ENCODE results near the gene PYCR2. TPM values are rescaled to one million over a fixed set of nuclear protein-coding genes. Genes with fewer than 3 reads are reported as not detected.

The PYCR2 gene
- total RNA-seq, 2 donors from 2014 or later, result 46.6 to 50.2 TPM

- no peak for ATAC-seq (ENCODE audit: insufficient number of reproducible peaks, low FRiP score, low read depth)
- no peak for DNase-seq (ENCODE audit: low spot score)
- Histone ChIP-seq H3K27me3 (replicated peaks; ENCODE audit: insufficient read depth) (no peaks in the 10 kb centered on the region), H3K4me3 (no peak overlapping the region), H3K27ac (no peak overlapping the region), H3K9me3 (no peaks in the 10 kb centered on the region), H3K36me3 (no peaks in the 10 kb centered on the region), H3K4me1 (ENCODE audit: control insufficient read depth in 1 of 2, low read depth in 2 of 2) (peaks cover 3 to 7% of the 10 kb centered on the region in 2 donors)
- no peak for TF ChIP-seq CTCF (IDR thresholded peaks at IDR 0.05)
Observed at GRCh38 chr1:225963735-225964530, 39.9 kb upstream of the PYCR2 start.

- no peak for DNase-seq (ENCODE audit: low spot score)
- Histone ChIP-seq H3K27me3 (replicated peaks; ENCODE audit: insufficient read depth) (no peaks in the 10 kb centered on the region), H3K36me3 (no peaks in the 10 kb centered on the region), H3K9me3 (no peaks in the 10 kb centered on the region), H3K4me1 (ENCODE audit: control insufficient read depth in 1 of 2, low read depth in 2 of 2) (peaks cover 3 to 7% of the 10 kb centered on the region in 2 donors), H3K27ac (no peak overlapping the region), H3K4me3 (no peak overlapping the region)
- peak; percentile 31 for TF ChIP-seq CTCF (IDR thresholded peaks at IDR 0.05)
- no peak for ATAC-seq (ENCODE audit: insufficient number of reproducible peaks, low FRiP score, low read depth)
Observed at GRCh38 chr1:225962440-225962975, 38.5 kb upstream of the PYCR2 start.

- Histone ChIP-seq H3K27ac (no peak overlapping the region), H3K9me3 (no peaks in the 10 kb centered on the region), H3K4me3 (no peak overlapping the region), H3K4me1 (ENCODE audit: control insufficient read depth in 1 of 2, low read depth in 2 of 2) (peaks cover 3 to 7% of the 10 kb centered on the region in 2 donors), H3K36me3 (no peaks in the 10 kb centered on the region), H3K27me3 (replicated peaks; ENCODE audit: insufficient read depth) (no peaks in the 10 kb centered on the region)
- ATAC-seq (ENCODE audit: insufficient number of reproducible peaks, low FRiP score, low read depth), result no peak
- TF ChIP-seq CTCF (IDR thresholded peaks at IDR 0.05), result no peak
- no peak for DNase-seq (ENCODE audit: low spot score)
Observed at GRCh38 chr1:225961659-225962439, 37.8 kb upstream of the PYCR2 start.

GRCh38 chr1:225958041-225958440, 34.0 kb upstream of the PYCR2 start:
- Histone ChIP-seq H3K36me3 (no peaks in the 10 kb centered on the region), H3K4me3 (no peak overlapping the region), H3K9me3 (no peaks in the 10 kb centered on the region), H3K27me3 (replicated peaks; ENCODE audit: insufficient read depth) (no peaks in the 10 kb centered on the region), H3K4me1 (ENCODE audit: control insufficient read depth in 1 of 2, low read depth in 2 of 2) (peaks cover 0 to 3% of the 10 kb centered on the region in 2 donors), H3K27ac (no peak overlapping the region)
- no peak for ATAC-seq (ENCODE audit: insufficient number of reproducible peaks, low FRiP score, low read depth)
- no peak for DNase-seq (ENCODE audit: low spot score)
- no peak for TF ChIP-seq CTCF (IDR thresholded peaks at IDR 0.05)

- ATAC-seq (ENCODE audit: insufficient number of reproducible peaks, low FRiP score, low read depth) (no peak), DNase-seq (ENCODE audit: low spot score) (no peak)
- Histone ChIP-seq H3K27ac (no peak overlapping the region), H3K9me3 (no peaks in the 10 kb centered on the region), H3K4me3 (no peak overlapping the region), H3K36me3 (no peaks in the 10 kb centered on the region), H3K4me1 (ENCODE audit: control insufficient read depth in 1 of 2, low read depth in 2 of 2) (peaks cover 0 to 9% of the 10 kb centered on the region in 2 donors), H3K27me3 (replicated peaks; ENCODE audit: insufficient read depth) (no peaks in the 10 kb centered on the region)
- TF ChIP-seq CTCF (IDR thresholded peaks at IDR 0.05), result no peak
Observed at GRCh38 chr1:225954753-225955152, 30.7 kb upstream of the PYCR2 start.
